K562 (cell line): Measurements from ENCODE around the gene RTN4. TPM values are rescaled to one million over a fixed set of nuclear protein-coding genes. Genes with fewer than 3 reads are reported as not detected.

ENCODE experiments used
- ERF ChIP-seq: fragments of 450-650 bp; formaldehyde crosslinking; IDR thresholded peaks from 2 replicates; pipeline ENCODE4 v1.4.0; 2020; ENCODE audit warnings: mild to moderate bottlenecking, mixed read lengths
- NR1H2 ChIP-seq: sonication (generic); formaldehyde crosslinking; IDR thresholded peaks from 2 replicates; pipeline ENCODE4 v1.4.0; 2020; ENCODE audit warnings: mild to moderate bottlenecking, missing genetic modification reagents
- PCBP1 ChIP-seq: fragments of 200-400 bp; formaldehyde crosslinking; IDR thresholded peaks from 2 replicates; pipeline ENCODE4 v1.6.1; 2018; ENCODE audit warnings: mild to moderate bottlenecking, low read depth, low read length; ENCODE audit not compliant: poor library complexity, severe bottlenecking
- ZNF282 ChIP-seq: sonication (generic); formaldehyde crosslinking; IDR thresholded peaks from 2 replicates; pipeline ENCODE4 v1.8.1; 2023; ENCODE audit warnings: missing genetic modification reagents
- ZNF507 ChIP-seq: conservative IDR thresholded peaks from 2 replicates; pipeline ENCODE4 v1.6.1; 2017; ENCODE audit warnings: missing genetic modification characterization, missing compliant biosample characterization
- ZNF551 ChIP-seq: fragments of 250-450 bp; sonication (Bioruptor Pico); IDR thresholded peaks from 2 replicates; pipeline ENCODE4 v1.5.0; 2021; ENCODE audit warnings: mild to moderate bottlenecking, moderate library complexity
- polyA plus RNA-seq, 8 experiments: library from polyadenylated mRNA; depleted of rRNA in 4 of 8; stranded (reverse) in 5 of 8; unstranded in 3 of 8; fragments of >200 nt; fragmentation: Nextera tagmentation in 2 of 8; fragmentation: Illumina TruSeq in 1 of 8; extraction: Ambion mirVana in 2 of 8; extraction: Trizol in 1 of 8; gene quantifications; 2 replicates each; pipeline versions ENCODE4 v1.2.1 to v1.2.3, GENCODE V29; 2011 to 2014; ENCODE audit warnings: inconsistent platforms in 1 of 8, missing spikeins in 1 of 8
- total RNA-seq, 7 experiments: library from RNA; depleted of rRNA in 6 of 7; stranded (reverse); fragments of >200 nt in 6 of 7; fragmentation: Illumina TruSeq in 2 of 7; extraction: Trizol in 2 of 7; gene quantifications; 2 replicates each; pipeline versions ENCODE4 v1.2.1 to v1.2.3, GENCODE V29; 2011 to 2021; ENCODE audit warnings: low replicate concordance in 1 of 7
- TF ChIP-seq, protein P1 (sequence below), 2 experiments: fragments of 450-650 bp; IDR thresholded peaks; 2 replicates each; pipeline ENCODE4 v1.6.1; 2018; ENCODE audit warnings: mild to moderate bottlenecking in 2 of 2, low read depth in 1 of 2; ENCODE audit not compliant: partially characterized antibody in 2 of 2
- TF ChIP-seq, protein P2 (sequence below), 3 experiments: IDR thresholded peaks in 2 of 3; conservative IDR thresholded peaks in 1 of 3; 2 replicates each; pipeline ENCODE4 v1.5.1; 2011 to 2012; ENCODE audit warnings: low read length in 3 of 3, mild to moderate bottlenecking in 3 of 3, control low read depth in 2 of 3, improper control_type of control experiment in 1 of 3, inconsistent platforms in 1 of 3, low read depth in 1 of 3, mixed read lengths in 1 of 3, moderate library complexity in 1 of 3; ENCODE audit not compliant: insufficient read depth in 2 of 3
- TF ChIP-seq, protein P3 (sequence below): fragments of 250-450 bp; sonication (Bioruptor Pico); IDR thresholded peaks from 2 replicates; pipeline ENCODE4 v1.8.0; 2022; ENCODE audit warnings: inconsistent platforms
- TF ChIP-seq, protein P4 (sequence below), 2 experiments: fragments of 450-650 bp in 1 of 2; sonication (generic) in 1 of 2; formaldehyde crosslinking in 1 of 2; IDR thresholded peaks; 2 replicates each; pipeline versions ENCODE4 v1.7.1 to v1.9.0; 2016 to 2022; ENCODE audit warnings: inconsistent platforms in 1 of 2, mild to moderate bottlenecking in 1 of 2, missing genetic modification reagents in 1 of 2

The RTN4 gene
- total and polyA plus RNA-seq, 9 of the 15 experiments (the other 6 are each of a cell fraction or from before 2014, with no cell fraction given), result 73.0 to 248 (median 116) TPM

DNA sequence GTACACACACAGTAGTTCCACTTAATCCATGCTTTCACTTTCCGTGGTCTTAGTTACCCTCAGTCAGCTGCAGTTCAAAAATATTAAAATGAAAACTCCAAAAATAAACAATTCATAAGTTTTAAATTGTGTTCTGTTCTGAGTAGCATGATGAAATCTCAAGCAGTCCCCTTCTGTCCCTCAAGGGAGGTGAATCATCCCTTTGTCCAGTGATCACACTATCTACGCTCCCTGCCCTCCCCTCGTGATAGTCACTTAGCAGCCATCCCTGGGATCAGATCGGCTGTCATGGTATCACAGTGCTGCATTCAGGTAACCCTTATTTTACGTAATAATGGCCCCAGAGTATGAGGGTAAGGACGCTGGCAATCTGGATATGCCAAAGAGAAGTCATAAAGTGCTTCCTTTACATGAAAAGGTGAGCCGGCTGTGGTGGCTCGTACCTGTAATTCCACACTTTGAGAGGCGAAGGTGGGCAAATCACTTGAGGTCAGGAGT, 5.8 kb upstream of the RTN4 start (continued):
- TF ChIP-seq, protein P1, sequence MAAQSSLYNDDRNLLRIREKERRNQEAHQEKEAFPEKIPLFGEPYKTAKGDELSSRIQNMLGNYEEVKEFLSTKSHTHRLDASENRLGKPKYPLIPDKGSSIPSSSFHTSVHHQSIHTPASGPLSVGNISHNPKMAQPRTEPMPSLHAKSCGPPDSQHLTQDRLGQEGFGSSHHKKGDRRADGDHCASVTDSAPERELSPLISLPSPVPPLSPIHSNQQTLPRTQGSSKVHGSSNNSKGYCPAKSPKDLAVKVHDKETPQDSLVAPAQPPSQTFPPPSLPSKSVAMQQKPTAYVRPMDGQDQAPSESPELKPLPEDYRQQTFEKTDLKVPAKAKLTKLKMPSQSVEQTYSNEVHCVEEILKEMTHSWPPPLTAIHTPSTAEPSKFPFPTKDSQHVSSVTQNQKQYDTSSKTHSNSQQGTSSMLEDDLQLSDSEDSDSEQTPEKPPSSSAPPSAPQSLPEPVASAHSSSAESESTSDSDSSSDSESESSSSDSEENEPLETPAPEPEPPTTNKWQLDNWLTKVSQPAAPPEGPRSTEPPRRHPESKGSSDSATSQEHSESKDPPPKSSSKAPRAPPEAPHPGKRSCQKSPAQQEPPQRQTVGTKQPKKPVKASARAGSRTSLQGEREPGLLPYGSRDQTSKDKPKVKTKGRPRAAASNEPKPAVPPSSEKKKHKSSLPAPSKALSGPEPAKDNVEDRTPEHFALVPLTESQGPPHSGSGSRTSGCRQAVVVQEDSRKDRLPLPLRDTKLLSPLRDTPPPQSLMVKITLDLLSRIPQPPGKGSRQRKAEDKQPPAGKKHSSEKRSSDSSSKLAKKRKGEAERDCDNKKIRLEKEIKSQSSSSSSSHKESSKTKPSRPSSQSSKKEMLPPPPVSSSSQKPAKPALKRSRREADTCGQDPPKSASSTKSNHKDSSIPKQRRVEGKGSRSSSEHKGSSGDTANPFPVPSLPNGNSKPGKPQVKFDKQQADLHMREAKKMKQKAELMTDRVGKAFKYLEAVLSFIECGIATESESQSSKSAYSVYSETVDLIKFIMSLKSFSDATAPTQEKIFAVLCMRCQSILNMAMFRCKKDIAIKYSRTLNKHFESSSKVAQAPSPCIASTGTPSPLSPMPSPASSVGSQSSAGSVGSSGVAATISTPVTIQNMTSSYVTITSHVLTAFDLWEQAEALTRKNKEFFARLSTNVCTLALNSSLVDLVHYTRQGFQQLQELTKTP (IDR thresholded peaks at IDR 0.05; ENCODE audit: low read depth in 1 of 2, partially characterized antibody in 2 of 2), result peak; percentile 28 to 78
- TF ChIP-seq ZNF551 (CRISPR knock-in tag), result no peak
- TF ChIP-seq NR1H2, result no peak
- TF ChIP-seq ERF, result no peak
- no peak for TF ChIP-seq PCBP1
- TF ChIP-seq, protein P2, sequence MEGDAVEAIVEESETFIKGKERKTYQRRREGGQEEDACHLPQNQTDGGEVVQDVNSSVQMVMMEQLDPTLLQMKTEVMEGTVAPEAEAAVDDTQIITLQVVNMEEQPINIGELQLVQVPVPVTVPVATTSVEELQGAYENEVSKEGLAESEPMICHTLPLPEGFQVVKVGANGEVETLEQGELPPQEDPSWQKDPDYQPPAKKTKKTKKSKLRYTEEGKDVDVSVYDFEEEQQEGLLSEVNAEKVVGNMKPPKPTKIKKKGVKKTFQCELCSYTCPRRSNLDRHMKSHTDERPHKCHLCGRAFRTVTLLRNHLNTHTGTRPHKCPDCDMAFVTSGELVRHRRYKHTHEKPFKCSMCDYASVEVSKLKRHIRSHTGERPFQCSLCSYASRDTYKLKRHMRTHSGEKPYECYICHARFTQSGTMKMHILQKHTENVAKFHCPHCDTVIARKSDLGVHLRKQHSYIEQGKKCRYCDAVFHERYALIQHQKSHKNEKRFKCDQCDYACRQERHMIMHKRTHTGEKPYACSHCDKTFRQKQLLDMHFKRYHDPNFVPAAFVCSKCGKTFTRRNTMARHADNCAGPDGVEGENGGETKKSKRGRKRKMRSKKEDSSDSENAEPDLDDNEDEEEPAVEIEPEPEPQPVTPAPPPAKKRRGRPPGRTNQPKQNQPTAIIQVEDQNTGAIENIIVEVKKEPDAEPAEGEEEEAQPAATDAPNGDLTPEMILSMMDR (IDR thresholded peaks at IDR 0.05 in 2 of 3, conservative IDR thresholded peaks at IDR 0.05 in 1 of 3; ENCODE audit: insufficient read depth in 2 of 3, low read depth in 1 of 3, low read length in 3 of 3), result 0 out of 6 replicates have a peak, but pooled peaks of 1 of the 3 experiments have one; percentile 4
- TF ChIP-seq ZNF282, result no peak
- TF ChIP-seq, protein P3, sequence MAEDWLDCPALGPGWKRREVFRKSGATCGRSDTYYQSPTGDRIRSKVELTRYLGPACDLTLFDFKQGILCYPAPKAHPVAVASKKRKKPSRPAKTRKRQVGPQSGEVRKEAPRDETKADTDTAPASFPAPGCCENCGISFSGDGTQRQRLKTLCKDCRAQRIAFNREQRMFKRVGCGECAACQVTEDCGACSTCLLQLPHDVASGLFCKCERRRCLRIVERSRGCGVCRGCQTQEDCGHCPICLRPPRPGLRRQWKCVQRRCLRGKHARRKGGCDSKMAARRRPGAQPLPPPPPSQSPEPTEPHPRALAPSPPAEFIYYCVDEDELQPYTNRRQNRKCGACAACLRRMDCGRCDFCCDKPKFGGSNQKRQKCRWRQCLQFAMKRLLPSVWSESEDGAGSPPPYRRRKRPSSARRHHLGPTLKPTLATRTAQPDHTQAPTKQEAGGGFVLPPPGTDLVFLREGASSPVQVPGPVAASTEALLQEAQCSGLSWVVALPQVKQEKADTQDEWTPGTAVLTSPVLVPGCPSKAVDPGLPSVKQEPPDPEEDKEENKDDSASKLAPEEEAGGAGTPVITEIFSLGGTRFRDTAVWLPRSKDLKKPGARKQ (CRISPR knock-in tag), result no peak; the same call in 1 of the 2 replicates
- TF ChIP-seq ZNF507 (tag), result no peak
- TF ChIP-seq, protein P4, sequence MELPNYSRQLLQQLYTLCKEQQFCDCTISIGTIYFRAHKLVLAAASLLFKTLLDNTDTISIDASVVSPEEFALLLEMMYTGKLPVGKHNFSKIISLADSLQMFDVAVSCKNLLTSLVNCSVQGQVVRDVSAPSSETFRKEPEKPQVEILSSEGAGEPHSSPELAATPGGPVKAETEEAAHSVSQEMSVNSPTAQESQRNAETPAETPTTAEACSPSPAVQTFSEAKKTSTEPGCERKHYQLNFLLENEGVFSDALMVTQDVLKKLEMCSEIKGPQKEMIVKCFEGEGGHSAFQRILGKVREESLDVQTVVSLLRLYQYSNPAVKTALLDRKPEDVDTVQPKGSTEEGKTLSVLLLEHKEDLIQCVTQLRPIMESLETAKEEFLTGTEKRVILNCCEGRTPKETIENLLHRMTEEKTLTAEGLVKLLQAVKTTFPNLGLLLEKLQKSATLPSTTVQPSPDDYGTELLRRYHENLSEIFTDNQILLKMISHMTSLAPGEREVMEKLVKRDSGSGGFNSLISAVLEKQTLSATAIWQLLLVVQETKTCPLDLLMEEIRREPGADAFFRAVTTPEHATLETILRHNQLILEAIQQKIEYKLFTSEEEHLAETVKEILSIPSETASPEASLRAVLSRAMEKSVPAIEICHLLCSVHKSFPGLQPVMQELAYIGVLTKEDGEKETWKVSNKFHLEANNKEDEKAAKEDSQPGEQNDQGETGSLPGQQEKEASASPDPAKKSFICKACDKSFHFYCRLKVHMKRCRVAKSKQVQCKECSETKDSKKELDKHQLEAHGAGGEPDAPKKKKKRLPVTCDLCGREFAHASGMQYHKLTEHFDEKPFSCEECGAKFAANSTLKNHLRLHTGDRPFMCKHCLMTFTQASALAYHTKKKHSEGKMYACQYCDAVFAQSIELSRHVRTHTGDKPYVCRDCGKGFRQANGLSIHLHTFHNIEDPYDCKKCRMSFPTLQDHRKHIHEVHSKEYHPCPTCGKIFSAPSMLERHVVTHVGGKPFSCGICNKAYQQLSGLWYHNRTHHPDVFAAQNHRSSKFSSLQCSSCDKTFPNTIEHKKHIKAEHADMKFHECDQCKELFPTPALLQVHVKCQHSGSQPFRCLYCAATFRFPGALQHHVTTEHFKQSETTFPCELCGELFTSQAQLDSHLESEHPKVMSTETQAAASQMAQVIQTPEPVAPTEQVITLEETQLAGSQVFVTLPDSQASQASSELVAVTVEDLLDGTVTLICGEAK (IDR thresholded peaks at IDR 0.05), result no peak
- TF ChIP-seq, protein P4 (CRISPR knock-in tag; IDR thresholded peaks at IDR 0.05), result no peak
